GM18858 (cell line): ENCODE measurements around the gene PACS1.
"Not testable (repeated sequence)": the region's sequence is repeated elsewhere in the genome, so short reads cannot be mapped to it uniquely, and the experiment has no call there.

Experiments
- ATAC-seq: cut with Tn5 transposase; IDR thresholded peaks from one replicate; pipeline ENCODE4 v1.9.1; 2021; ENCODE audit not compliant: unreplicated experiment

The PACS1 gene

GRCh38 chr11:66075273-66075672 lies 5.2 kb downstream of the PACS1 start:
- ATAC-seq, result no peak

DNA sequence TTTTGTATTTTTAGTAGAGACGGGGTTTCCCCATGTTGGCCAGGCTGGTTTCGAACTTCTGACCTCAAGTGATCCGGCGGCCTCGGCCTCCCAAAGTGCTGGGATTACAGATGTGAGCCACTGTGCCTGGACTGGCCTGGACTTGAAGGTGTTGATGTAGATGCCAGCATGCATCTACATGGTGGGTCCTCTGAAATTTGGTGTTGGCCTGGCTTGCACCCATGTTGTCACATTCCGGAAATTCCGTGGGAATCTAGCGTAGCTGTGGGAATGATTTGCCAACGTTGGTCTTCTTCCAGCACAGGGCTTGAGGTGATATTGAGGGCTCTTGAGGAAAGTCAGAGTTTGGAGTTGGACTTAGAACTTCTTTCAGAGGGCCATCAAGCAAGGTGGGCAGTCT lies 6.5 kb downstream of the PACS1 start:
- no peak for ATAC-seq

- ATAC-seq, result no peak
Measured at GRCh38 chr11:66077927-66078326, 7.9 kb downstream of the PACS1 start.

- not testable (repeated sequence) for ATAC-seq
Measured at GRCh38 chr11:66078949-66079348, 8.9 kb downstream of the PACS1 start.

- ATAC-seq, result no peak
Measured at GRCh38 chr11:66080055-66080817, 10.2 kb downstream of the PACS1 start.

GRCh38 chr11:66081505-66081904 lies 11.4 kb downstream of the PACS1 start:
- ATAC-seq, result peak; percentile 54

GRCh38 chr11:66082946-66083698 lies 13.1 kb downstream of the PACS1 start:
- ATAC-seq, result no peak

GRCh38 chr11:66083767-66084166 lies 13.7 kb downstream of the PACS1 start:
- no peak for ATAC-seq

DNA sequence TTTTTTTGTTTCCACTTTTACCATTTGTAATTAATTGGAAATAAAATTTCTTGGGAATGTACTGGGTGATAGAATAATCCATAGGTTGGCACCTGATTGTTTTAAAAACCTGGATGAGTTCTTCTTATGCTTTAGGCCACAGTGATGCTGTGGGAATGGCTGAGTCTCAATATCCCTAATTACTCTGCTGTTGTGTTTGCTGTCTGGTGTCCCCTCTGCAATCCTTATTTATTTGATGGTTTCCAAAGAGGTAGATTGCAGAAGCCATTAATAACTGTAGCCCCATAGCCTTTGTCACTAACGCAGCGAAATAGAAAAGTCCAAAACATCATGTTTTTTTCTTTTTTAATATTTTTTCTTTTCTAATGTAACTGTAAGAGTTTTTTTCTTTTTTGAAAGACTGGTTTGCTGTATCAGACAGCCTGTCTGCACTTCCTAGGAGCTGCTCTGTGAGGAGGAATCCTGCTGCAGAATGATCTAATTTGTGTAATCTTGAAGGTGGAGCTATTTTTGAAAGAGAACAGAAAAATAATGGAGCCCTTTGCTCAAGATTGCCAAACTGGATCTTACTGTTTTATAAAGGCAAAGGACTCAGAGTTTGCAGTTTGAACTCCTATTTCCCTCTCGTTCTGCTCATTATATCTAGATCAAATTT lies 14.9 kb downstream of the PACS1 start:
- no peak for ATAC-seq

GRCh38 chr11:66087148-66087908 lies 17.3 kb downstream of the PACS1 start:
- no peak for ATAC-seq

GRCh38 chr11:66089067-66089466 lies 19.0 kb downstream of the PACS1 start:
- ATAC-seq, result no peak

DNA sequence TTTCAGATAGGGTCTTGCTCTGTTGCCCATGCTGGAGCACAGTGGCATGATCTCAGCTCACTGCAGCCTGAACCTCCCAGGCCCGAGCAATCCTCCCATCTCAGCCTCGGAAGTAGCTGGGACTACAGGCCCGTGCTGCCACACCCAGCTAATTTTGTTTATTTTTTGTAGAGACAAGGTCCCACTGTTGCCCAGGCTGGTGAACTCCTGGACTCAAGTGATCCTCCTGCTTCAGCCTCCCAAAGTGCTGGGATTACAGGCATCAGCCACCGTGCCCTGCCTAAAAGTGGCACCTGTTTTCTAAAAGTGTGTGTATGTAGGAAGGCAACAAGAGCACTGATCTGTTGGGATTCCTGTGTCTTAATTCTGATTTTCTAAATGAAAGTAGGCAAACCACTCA lies 20.2 kb downstream of the PACS1 start:
- no peak for ATAC-seq

DNA sequence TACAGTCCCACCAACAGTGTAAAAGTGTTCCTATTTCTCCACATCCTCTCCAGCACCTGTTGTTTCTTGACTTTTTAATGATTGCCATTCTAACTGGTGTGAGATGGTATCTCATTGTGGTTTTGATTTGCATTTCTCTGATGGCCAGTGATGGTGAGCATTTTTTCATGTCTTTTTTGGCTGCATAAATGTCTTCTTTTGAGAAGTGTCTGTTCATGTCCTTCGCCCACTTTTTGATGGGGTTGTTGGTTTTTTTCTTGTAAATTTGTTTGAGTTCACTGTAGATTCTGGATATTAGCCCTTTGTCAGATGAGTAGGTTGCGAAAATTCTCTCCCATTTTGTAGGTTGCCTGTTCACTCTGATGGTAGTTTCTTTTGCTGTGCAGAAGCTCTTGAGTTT lies 22.1 kb downstream of the PACS1 start:
- not testable (repeated sequence) for ATAC-seq

DNA sequence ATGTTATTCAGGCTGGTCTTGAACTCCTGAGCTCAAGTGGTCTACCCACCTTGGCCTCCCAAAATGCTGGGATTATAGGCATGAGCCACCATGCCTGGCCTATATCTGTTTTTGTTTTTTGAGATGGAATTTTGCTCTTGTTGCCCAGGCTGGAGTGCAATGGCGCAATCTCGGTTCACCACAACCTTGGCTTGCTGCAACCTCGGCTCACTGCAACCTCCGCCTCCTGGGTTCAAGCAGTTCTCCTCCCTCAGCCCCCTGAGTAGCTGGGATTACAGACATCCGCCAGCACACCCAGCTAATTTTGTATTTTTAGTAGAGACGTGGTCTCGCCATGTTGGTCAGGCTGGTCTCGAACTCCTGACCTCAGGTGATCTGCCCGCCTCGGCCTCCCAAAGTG lies 29.7 kb downstream of the PACS1 start:
- not testable (repeated sequence) for ATAC-seq

- no peak for ATAC-seq
Measured at GRCh38 chr11:66100272-66101065, 30.4 kb downstream of the PACS1 start.

- ATAC-seq, result no peak
Measured at GRCh38 chr11:66101066-66101464, 31.0 kb downstream of the PACS1 start.

DNA sequence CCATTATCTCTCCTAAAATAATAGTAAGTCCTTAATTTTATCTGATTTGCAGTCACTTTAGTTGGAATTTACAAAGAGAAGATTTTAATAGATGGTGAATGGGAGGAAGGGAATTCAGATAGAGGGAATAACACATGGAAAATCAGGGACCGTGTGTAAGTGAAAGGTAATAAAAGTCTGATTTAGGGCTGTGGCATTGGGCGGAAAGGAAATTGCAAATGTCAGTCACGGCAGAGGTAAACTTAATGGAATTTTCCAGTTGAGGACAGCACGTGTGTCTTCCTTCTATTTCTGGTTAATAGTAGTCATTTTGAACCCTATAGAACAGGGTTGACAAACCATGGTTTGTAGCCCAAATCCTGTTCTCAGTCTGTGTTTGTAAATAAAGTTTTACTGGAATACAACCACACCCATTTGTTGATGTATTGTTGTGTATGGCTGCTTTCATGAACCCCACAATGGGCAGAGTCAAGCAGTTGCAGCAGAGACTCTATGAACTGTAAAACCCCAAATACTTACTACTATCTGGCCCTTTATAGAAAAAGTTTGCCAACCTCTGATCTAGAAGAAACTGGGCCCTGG lies 34.1 kb downstream of the PACS1 start:
- no peak for ATAC-seq

GRCh38 chr11:66106786-66107599 lies 36.9 kb downstream of the PACS1 start:
- ATAC-seq, result no peak
